Right atrium auricular region (tissue), 2 donors: ENCODE measurements around the gene B9D2. TPM values are rescaled to one million over a fixed set of nuclear protein-coding genes. Genes with fewer than 3 reads are reported as not detected.
A peak's percentile ranks its signal among the peaks of the same experiment; 100 is the strongest.

ENCODE experiments used
- DNase-seq: peaks from one replicate; pipeline ENCODE4 v3.0.0-alpha.2; 2019; ENCODE audit warnings: low spot score
- H3K27ac ChIP-seq, 2 donors: fragments of 200-600 bp; sonication (generic); 1 replicate in 1 of 2; 2 replicates in 1 of 2; pipeline ENCODE4 v1.5.1; 2016 to 2019
- H3K27me3 ChIP-seq, 2 donors: fragments of 200-600 bp; sonication (generic); one replicate each; pipeline versions ENCODE4 v1.5.1 to v1.6.0; 2017 to 2019
- H3K36me3 ChIP-seq: fragments of 200-600 bp; sonication (generic); one replicate; pipeline ENCODE4 v1.5.1; 2016
- H3K4me1 ChIP-seq, 2 donors: fragments of 200-600 bp; sonication (generic); one replicate each; pipeline versions ENCODE4 v1.5.1 to v1.6.0; 2017 to 2019
- H3K4me3 ChIP-seq, 2 donors: fragments of 200-600 bp; sonication (generic); 1 replicate in 1 of 2; 2 replicates in 1 of 2; pipeline ENCODE4 v1.5.1; 2017 to 2019; ENCODE audit warnings: mild to moderate bottlenecking in 1 of 2, moderate library complexity in 1 of 2
- H3K9me3 ChIP-seq, 2 donors: fragments of 200-600 bp; sonication (generic); one replicate each; pipeline ENCODE4 v1.5.1; 2019
- CTCF ChIP-seq, 2 donors: fragments of 200-600 bp; sonication (generic); IDR thresholded peaks; one replicate each; pipeline ENCODE4 v1.5.1; 2019; ENCODE audit warnings: antibody characterized with exemption in 2 of 2
- total RNA-seq, 2 donors: library from RNA; depleted of rRNA; stranded (reverse); fragments of >200 nt; gene quantifications; one replicate each; pipeline ENCODE4 v1.1.0, GENCODE V29; 2016

The B9D2 gene
- total RNA-seq, 2 donors from 2014 or later, result 1.9 to 3.8 TPM

GRCh38 chr19:41364524-41365391, 809 bp upstream of the B9D2 start:
- H3K27ac ChIP-seq, result peak overlapping the region; percentile 99
- H3K4me3 ChIP-seq, result peak overlapping the region; percentile 77 to 89
- peaks cover 0 to 20% of the 10 kb centered on the region in 2 donors for H3K4me1 ChIP-seq
- H3K27me3 ChIP-seq, result no peaks in the 10 kb centered on the region
- H3K36me3 ChIP-seq, result no peaks in the 10 kb centered on the region
- no peaks in the 10 kb centered on the region for H3K9me3 ChIP-seq
- TF ChIP-seq CTCF (IDR thresholded peaks at IDR 0.05), result no peak
- no peak for DNase-seq

DNA sequence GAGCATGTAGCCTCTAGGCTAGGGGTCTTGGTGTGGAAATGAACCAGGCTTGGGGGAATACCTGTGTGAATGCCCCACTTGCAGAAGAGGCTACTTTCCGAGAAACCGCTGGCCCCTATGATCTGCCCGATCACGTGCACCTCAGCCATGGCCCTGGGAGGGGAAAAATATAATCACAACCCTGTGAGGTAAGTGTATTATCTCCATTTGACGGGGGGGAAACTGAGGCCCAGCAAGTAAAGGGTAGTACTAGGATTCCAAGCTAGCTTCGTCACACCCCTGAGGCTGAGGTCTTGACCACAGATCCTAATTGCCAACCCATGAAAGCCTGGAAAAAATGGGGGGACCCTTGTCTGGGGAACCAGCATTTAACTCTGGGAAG, 587 bp downstream of the B9D2 start:
- Histone ChIP-seq H3K36me3 (no peaks in the 10 kb centered on the region), H3K27me3 (no peaks in the 10 kb centered on the region), H3K4me3 (peak overlapping the region; percentile 77 to 89), H3K4me1 (peaks cover 0 to 20% of the 10 kb centered on the region in 2 donors), H3K9me3 (no peaks in the 10 kb centered on the region), H3K27ac (peak overlapping the region; percentile 99)
- no peak for DNase-seq
- TF ChIP-seq CTCF (IDR thresholded peaks at IDR 0.05), result no peak

DNA sequence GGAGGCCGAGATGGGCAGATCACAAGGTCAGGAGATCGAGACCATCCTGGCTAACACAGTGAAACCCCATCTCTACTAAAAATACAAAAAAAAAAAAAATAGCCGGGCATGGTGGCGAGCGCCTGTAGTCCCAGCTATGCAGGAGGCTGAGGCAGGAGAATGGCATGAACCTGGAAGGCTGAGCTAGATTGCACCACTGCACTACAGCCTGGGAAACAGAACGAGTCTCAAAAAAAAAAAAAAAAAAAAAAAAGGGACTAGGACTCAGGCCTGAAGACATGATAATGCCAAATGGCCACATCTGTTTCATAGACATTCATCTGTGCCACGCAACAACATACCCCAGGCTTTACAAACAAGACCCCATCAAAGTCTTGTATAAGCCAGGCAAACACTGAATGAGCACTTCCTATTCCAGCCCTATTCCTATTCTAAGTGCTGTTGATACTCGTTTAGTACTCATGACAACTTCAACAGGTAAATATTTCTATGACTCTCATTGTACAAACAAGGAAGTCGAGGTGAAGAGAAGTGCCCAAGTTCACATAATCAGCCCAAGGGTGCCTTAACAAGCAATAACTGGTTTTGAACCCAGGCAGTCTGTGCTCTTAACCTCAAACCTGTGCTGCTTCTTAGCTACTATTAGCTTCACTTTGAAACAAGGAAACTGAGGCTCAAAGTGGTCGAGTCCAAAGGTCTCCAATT, 1.7 kb downstream of the B9D2 start:
- Histone ChIP-seq H3K27ac (no peak overlapping the region), H3K9me3 (no peaks in the 10 kb centered on the region), H3K4me3 (no peak overlapping the region), H3K27me3 (no peaks in the 10 kb centered on the region), H3K4me1 (peaks cover 0 to 14% of the 10 kb centered on the region in 2 donors), H3K36me3 (no peaks in the 10 kb centered on the region)
- no peak for TF ChIP-seq CTCF (IDR thresholded peaks at IDR 0.05)
- no peak for DNase-seq

GRCh38 chr19:41359741-41360140, 4.2 kb downstream of the B9D2 start:
- no peak for DNase-seq
- Histone ChIP-seq H3K27ac (no peak overlapping the region), H3K4me3 (no peak overlapping the region), H3K4me1 (peaks cover 0 to 14% of the 10 kb centered on the region in 2 donors), H3K9me3 (no peaks in the 10 kb centered on the region), H3K27me3 (no peaks in the 10 kb centered on the region), H3K36me3 (no peaks in the 10 kb centered on the region)
- TF ChIP-seq CTCF (IDR thresholded peaks at IDR 0.05), result no peak

GRCh38 chr19:41357746-41358145, 6.2 kb downstream of the B9D2 start:
- no peak for DNase-seq
- Histone ChIP-seq H3K9me3 (no peaks in the 10 kb centered on the region), H3K27me3 (no peaks in the 10 kb centered on the region), H3K27ac (no peak overlapping the region), H3K4me3 (no peak overlapping the region), H3K4me1 (peaks cover 0 to 16% of the 10 kb centered on the region in 2 donors), H3K36me3 (no peaks in the 10 kb centered on the region)
- TF ChIP-seq CTCF (IDR thresholded peaks at IDR 0.05), result no peak
